ELR (cell line): ENCODE data around the gene SLC9A9.
"Not testable (repeated sequence)": the region's sequence is repeated elsewhere in the genome, so short reads cannot be mapped to it uniquely, and the experiment has no call there.

ENCODE experiments used
- DNase-seq: peaks from one replicate; pipeline ENCODE4 v3.0.0-alpha.2; 2015; ENCODE audit warnings: low read depth

SLC9A9 gene

DNA sequence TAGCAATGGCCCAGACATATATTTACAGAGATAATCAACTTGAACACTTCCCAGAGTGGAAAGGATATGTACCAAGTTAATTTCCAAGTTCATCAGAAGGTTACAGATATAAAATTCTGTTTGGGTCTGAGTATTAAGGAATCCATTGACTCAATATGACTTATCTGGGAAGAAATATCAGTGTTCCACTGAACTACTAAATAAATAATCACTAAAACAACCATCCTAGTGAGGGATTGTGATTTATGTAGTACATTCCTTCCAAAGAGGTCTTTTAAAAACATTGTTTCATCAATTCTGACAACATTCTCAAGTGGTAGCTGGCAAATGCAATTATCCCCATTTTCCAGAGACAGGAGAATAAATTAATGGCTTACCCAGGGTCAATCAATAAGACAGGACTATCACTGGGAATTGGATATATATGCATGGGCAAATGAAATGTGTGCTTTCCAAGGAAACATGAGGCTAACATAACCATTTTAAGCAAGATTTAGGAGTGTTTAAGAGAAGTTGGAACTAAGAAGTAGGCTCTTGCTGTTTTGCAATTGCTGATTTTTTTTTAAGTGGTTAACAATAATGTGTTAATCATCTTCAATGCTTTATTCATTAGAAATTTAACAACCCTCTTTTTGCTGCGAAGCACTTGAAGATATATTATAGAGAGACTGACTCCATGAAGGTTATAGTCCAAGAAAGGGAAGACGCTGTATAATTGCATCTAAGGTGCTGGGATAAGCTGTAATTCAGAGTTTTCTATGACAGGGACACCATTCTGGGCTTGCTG, 37.9 kb downstream of the SLC9A9 start:
- no peak for DNase-seq

GRCh38 chr3:143809121-143809621, 39.1 kb downstream of the SLC9A9 start:
- DNase-seq, result no peak

- no peak for DNase-seq
Measured at GRCh38 chr3:143808030-143808429, 40.2 kb downstream of the SLC9A9 start.

DNA sequence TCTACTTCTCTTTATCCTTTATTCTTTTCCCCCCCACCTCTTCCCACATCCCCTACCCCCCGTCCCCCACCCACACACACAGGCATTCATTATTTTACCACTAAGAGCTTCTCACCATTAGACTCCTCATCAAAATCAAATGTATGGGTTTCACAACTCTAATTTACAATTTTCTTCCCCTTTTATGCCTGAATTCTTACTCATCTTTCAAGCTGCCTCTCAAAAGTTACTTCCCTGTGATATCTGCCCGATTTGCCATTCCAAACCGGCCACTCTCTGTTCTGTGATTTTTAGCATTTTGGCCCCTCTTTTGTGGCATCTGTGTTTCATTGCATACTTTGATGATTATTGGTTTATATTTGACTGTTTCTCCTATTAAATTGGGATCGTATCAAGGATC, 42.2 kb downstream of the SLC9A9 start:
- DNase-seq, result no peak

- DNase-seq, result not testable (repeated sequence)
Measured at GRCh38 chr3:143805476-143805875, 42.8 kb downstream of the SLC9A9 start.

DNA sequence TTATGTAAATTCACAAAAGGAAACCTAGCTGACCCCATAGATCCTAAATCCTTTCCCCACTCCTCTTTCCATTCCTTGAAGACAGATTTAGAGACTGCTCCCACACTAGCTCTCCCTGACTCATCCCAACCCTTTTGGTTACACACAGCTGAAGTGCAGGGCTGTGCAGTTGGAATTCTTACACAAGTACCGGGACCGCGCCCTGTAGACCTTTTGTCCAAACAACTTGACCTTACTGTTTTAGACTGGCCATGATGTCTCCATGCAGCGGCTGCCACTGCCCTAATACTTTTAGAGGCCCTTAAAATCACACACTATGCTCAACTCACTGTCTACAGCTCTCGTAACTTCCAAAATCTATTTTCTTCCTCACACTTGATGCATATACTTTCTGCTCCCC, 47.2 kb downstream of the SLC9A9 start:
- not testable (repeated sequence) for DNase-seq

- DNase-seq, result not testable (repeated sequence)
Measured at GRCh38 chr3:143798151-143798550, 50.1 kb downstream of the SLC9A9 start.

GRCh38 chr3:143795874-143796273, 52.4 kb downstream of the SLC9A9 start:
- DNase-seq, result no peak

DNA sequence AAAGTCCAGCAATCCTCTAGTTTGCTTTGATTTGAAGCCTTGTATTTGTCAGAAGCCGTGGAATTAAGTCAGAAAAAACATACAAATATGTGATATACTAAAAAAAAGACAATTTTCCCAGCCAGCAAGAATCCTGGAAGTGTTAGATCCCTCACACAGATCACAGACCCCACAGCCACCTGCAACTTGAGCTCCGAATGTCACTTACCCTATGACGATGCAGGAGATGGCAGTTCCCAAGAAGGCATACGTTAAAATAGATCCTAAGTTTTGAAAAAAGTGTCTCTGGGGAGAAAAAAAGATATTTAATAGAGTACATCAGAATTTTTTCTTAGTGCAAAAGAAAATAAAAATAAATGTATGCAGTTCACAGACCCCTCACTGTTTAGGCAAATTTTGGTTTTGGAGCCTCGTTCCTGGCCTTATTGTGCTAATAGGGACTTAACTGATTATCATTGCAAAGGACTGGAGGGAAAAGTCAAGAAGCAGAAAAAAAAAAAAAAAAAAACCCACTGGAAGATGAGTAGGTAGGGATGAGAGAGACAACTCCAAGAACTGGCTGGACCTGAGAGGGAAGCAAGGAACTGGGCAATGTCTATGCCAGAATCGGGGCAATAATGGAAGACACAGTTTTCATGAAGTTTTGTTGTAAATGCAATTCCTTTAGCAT, 53.3 kb downstream of the SLC9A9 start:
- DNase-seq, result no peak

DNA sequence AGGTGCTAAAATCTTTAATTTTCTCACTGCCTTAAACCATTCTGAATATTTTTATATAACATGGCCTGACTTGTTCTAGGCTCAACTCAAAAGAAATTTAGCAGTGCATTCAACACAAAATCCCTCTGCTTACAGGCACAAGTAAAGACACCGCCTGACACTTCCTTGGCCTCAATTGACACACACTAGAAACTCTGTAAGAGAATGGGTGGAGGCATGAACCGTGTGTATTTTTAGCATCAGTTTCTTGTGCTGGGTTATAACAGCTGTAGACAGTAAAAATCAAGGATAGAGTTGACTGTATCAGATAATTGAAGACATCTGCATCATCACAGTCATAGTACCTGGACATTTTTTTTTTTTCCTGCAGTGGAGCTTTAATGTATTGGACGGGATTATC, 54.3 kb downstream of the SLC9A9 start:
- DNase-seq, result no peak

- DNase-seq, result no peak
Measured at GRCh38 chr3:143791386-143791785, 56.9 kb downstream of the SLC9A9 start.

DNA sequence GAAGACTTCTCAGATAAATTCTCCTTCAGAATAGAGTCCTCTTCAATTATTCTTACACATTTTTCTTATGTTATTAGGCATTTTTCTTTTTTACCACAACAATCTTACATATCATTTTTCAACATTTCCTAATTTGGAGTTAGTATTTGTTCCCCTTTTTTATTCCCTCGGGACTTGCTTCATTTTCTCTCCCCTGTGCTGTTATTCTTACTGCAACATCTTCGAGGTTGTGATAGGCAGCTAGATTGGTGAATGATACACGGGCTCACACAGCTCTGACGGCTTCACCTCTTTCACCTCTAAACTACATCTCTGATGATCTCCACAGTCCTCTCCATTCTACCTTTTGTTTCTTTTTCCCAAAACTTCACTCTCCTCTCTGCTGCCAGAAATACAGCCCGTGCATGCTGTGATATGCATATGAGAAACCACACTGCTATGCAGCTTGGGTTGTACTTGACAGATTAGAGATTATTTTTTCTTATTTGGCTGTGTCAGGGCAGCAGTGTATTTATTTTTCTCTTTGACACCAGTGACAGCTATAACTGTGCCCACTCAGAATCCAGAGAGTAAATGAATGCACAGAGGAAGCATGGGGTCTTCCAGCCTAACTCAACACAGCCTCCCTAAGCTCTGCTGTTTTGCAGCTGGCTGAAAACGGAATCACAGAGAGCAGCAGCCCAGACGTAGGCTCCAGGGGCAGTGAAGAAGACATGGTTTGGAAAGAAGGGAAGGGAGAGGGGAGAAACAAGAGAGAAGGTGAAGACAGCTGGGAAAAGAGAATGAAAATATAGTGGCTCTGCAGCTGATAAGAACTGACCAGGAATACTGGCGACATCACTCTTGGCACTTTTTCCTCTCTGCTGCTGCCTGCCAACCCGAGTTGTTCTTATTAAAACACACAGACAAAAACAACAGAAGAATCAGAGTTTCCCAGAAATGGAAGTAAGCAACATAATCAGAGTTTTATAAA, 61.8 kb downstream of the SLC9A9 start:
- DNase-seq, result no peak

DNA sequence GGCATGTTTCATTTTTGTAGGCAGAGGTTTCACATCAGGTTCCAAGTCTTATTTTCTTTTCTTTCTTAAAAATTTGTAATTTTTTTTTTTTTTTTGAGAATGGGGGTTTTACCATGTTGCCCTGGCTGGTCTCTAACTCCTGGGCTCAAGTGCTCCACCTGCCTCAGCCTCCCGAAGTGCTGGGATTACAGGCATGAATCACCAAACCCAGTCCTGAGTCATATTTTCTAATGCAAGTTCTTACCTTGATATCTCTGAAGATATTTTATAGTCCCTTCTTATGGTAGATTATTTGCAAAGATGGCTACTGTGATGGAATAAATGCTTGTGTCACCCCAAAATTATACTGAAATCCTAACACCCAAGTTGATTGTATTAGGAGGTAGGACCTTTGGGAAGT, 63.8 kb downstream of the SLC9A9 start:
- no peak for DNase-seq

GRCh38 chr3:143783851-143784370, 64.4 kb downstream of the SLC9A9 start:
- DNase-seq, result no peak

DNA sequence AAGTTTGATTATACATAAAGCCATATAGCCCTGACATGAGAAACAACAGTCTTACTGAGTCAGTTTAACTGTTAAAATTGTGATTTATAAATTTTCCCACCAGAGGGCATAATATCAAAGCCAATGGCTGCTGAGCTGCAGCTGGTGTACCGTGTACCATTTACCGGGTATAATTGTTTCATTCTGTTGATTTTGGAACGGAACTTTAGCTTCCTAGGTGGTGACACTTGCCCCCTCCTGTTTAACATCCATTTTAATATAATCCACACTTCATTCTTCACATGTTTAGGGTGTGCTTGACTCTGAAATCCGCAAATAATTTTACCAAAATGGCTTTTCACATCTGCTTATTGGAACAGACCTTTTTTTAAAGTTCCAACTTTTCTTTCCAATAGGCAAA, 72.8 kb downstream of the SLC9A9 start:
- DNase-seq, result peak; percentile 49

GRCh38 chr3:143771939-143772338, 76.3 kb downstream of the SLC9A9 start:
- DNase-seq, result no peak

DNA sequence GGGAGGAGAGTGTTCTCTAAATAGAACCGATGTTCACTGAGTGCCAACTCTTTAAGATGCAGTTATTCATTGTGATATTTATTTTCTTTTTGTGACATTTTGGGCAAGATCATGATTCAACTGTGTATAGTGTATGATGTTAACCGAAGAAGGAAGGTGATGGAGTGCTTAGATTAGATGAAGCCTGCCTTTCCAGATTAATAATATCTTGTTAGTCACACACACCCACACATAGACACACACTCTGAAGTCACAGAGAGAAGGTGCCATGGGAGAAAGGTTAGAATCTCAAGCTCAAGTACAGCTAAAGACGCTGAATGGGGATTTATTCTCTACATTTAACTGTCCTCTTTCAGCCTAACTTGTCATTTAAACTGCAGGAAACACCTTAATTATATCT, 77.0 kb downstream of the SLC9A9 start:
- no peak for DNase-seq

DNA sequence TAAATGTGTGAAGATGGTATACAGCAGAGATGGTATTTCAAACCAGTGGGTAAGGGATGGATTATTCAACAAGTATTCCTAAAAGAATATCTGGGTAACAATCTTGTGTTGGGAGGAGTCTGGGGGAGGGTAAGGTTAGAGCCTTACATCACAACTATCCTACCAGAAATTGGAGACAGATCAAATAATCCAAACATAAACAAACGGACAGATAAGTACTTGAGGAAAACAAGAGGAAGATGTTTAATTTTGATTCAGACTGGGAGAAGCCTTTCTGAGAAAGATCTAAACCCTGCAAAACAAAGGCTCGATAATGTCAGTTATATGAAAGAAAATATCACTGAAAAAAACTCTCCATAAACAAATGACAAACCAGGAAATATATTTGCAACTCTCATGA, 77.9 kb downstream of the SLC9A9 start:
- no peak for DNase-seq

GRCh38 chr3:143769616-143770015, 78.7 kb downstream of the SLC9A9 start:
- no peak for DNase-seq

DNA sequence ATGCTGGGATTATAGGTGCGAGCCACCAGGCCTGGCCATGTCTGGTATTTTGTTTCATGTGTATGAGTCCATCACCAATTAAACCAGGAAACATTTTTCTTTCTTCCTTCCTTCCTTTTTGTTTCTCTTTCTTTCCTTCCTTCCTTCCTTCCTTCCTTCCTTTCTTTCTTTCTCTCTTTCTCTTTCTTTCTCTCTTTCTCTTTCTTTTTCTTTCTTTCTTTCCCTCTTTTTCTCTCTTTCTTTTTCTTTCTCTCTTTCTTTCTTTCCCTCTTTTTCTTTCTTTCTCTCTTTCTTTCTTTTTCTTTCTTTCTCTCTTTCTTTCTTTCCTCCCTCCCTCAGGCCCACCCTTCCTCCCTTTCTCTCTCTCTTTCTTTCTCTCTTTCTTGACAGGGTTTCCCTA, 83.4 kb downstream of the SLC9A9 start:
- DNase-seq, result no peak

DNA sequence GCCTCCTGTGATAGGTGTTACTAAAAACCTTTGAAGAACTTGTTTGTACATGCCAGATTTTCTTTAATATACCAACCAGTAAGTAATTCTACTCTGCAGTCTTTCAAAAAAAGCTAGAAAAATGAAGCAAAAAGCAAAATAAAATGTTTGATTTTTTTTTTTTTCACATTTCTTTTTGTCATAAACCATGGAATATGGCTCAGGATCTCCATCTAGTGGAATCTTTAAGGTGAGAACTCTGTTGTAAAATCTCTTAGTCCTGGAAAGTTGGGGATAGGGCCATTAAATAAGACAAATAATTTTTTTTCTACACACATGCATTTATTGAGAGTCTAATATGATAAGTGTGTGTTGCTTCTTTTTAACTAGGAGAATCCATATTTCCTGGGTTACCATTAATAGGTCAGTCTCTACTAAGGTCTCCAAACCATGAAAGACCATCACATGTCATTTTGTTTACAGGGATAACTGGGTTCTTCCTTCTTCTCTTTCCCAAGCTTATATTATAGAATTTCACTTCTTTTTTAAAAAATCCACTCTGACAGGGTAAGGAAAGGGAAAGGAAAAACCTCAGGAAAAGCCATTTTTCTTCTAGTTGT, 84.6 kb downstream of the SLC9A9 start:
- peak; percentile 25 for DNase-seq

GRCh38 chr3:143757691-143758090, 90.6 kb downstream of the SLC9A9 start:
- no peak for DNase-seq
